Loucy (cell line): ENCODE results near the gene CFAP54.

Experiments used
- CTCF ChIP-seq: fragments of 200-600 bp; sonication (generic); conservative IDR thresholded peaks from 2 replicates; pipeline ENCODE4 v1.5.1; 2014; ENCODE audit warnings: mild to moderate bottlenecking, antibody characterized with exemption, low read length
- EZH2phosphoT487 ChIP-seq: fragments of 200-600 bp; IDR thresholded peaks from 2 replicates; pipeline ENCODE4 v1.6.1; 2018; ENCODE audit warnings: antibody characterized with exemption, mild to moderate bottlenecking, moderate library complexity, borderline replicate concordance

- TF ChIP-seq CTCF (no peak), EZH2phosphoT487 (no peak)
Observed at GRCh38 chr12:96529912-96530311, 40.5 kb downstream of the CFAP54 start.
